Measurements from ENCODE around the gene ARSH. TPM values are rescaled to one million over a fixed set of nuclear protein-coding genes. Genes with fewer than 3 reads are reported as not detected.

ARSH gene
- total RNA-seq, 1 experiment from 2014 or later = not detected

DNA sequence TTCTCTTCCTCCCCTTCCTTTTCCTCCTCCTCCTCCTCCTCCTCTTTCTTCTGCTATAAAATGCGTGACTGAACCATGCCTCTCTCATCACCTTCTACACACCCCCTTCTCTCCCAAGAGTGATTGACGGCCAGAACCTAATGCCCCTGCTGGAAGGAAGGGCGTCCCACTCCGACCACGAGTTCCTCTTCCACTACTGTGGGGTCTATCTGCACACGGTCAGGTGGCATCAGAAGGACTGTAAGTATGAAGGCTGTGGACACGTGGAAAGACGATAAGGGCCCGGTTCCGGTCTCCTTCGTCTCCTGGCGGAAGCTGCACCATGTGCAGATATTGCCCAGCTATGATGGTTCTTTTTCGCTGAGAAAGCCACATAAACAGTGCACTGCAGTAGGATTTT, 22.8 kb downstream of the ARSH start:
- ATAC-seq = no peak
- Histone ChIP-seq H3K27ac (ENCODE audit: low read depth, low read length) (no peak overlapping the region), H3K27me3 (ENCODE audit: insufficient read depth, low read length) (no peaks in the 10 kb centered on the region), H3K9me3 (ENCODE audit: control insufficient read depth in 1 of 2, insufficient read depth in 1 of 2, low read depth in 1 of 2, low read length in 2 of 2) (no peaks in the 10 kb centered on the region), H3K4me1 (ENCODE audit: control insufficient read depth in 1 of 2, insufficient read depth in 2 of 2, low read length in 2 of 2) (no peaks in the 10 kb centered on the region; a peak in 1 of 4 replicates), H3K36me3 (ENCODE audit: control insufficient read depth in 1 of 2, insufficient read depth in 2 of 2, low read length in 2 of 2) (no peaks in the 10 kb centered on the region), H3K4me2 (ENCODE audit: low read length) (no peak overlapping the region), H3K9me2 (ENCODE audit: insufficient read depth) (no peaks in the 10 kb centered on the region), H2AFZ (ENCODE audit: low read depth, low read length, poor library complexity, severe bottlenecking) (no peak overlapping the region), H3K79me2 (ENCODE audit: insufficient read depth, low read length) (no peaks in the 10 kb centered on the region), H3K4me3 (replicated peaks in 1 of 2; ENCODE audit: low read depth in 1 of 2, low read length in 2 of 2) (no peak overlapping the region), H3K9ac (ENCODE audit: low read length) (no peak overlapping the region), H4K20me1 (ENCODE audit: insufficient read depth) (no peaks in the 10 kb centered on the region)
- ChIA-PET RAD21 (ENCODE audit: low non-redundant PET in 1 of 2, low total read pairs in 2 of 2, uncharacterized antibody in 2 of 2, unreplicated experiment in 2 of 2) (no interaction called here), POLR2A (no interaction called here), CTCF (no interaction called here)
- DNase-seq (ENCODE audit: low read depth, low spot score) = no peak
- BruUV-seq (replicated peaks) = no TSS peak
- intact Hi-C loops (cut with micrococcal nuclease) = no loop called here
- TF ChIP-seq RAD21 (IDR thresholded peaks at IDR 0.05; ENCODE audit: low read depth) (no peak), YY1 (IDR thresholded peaks at IDR 0.05; ENCODE audit: extremely low read depth, insufficient replicate concordance, low read depth, low read length) (no peak), TCF7L2 (IDR thresholded peaks at IDR 0.05; ENCODE audit: borderline replicate concordance, extremely low read depth, insufficient read depth, insufficient read length) (no peak), FOSL1 (IDR thresholded peaks at IDR 0.05; ENCODE audit: low read depth) (no peak)

GRCh38 chrX:3037218-3037617, 30.9 kb downstream of the ARSH start:
- Histone ChIP-seq H3K27ac (ENCODE audit: low read depth, low read length) (no peak overlapping the region), H3K36me3 (ENCODE audit: control insufficient read depth in 1 of 2, insufficient read depth in 2 of 2, low read length in 2 of 2) (no peaks in the 10 kb centered on the region), H3K9me2 (ENCODE audit: insufficient read depth) (no peaks in the 10 kb centered on the region), H3K4me3 (replicated peaks in 1 of 2; ENCODE audit: low read depth in 1 of 2, low read length in 2 of 2) (no peak overlapping the region), H4K20me1 (ENCODE audit: insufficient read depth) (no peaks in the 10 kb centered on the region), H3K9me3 (ENCODE audit: control insufficient read depth in 1 of 2, insufficient read depth in 1 of 2, low read depth in 1 of 2, low read length in 2 of 2) (no peaks in the 10 kb centered on the region), H3K9ac (ENCODE audit: low read length) (no peak overlapping the region), H3K27me3 (ENCODE audit: insufficient read depth, low read length) (no peaks in the 10 kb centered on the region), H3K4me2 (ENCODE audit: low read length) (no peak overlapping the region), H2AFZ (ENCODE audit: low read depth, low read length, poor library complexity, severe bottlenecking) (no peak overlapping the region), H3K79me2 (ENCODE audit: insufficient read depth, low read length) (no peaks in the 10 kb centered on the region), H3K4me1 (ENCODE audit: control insufficient read depth in 1 of 2, insufficient read depth in 2 of 2, low read length in 2 of 2) (no peaks in the 10 kb centered on the region; a peak in 1 of 4 replicates)
- ATAC-seq = no peak
- TF ChIP-seq, protein P1, sequence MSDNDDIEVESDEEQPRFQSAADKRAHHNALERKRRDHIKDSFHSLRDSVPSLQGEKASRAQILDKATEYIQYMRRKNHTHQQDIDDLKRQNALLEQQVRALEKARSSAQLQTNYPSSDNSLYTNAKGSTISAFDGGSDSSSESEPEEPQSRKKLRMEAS (IDR thresholded peaks at IDR 0.05) = no peak
- TF ChIP-seq EZH2phosphoT487 (IDR thresholded peaks at IDR 0.05; ENCODE audit: borderline replicate concordance) (no peak), YY1 (IDR thresholded peaks at IDR 0.05; ENCODE audit: extremely low read depth, insufficient replicate concordance, low read depth, low read length) (no peak)
- TF ChIP-seq, protein P2, sequence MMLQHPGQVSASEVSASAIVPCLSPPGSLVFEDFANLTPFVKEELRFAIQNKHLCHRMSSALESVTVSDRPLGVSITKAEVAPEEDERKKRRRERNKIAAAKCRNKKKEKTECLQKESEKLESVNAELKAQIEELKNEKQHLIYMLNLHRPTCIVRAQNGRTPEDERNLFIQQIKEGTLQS (IDR thresholded peaks at IDR 0.05) = no peak
- no TSS peak for BruUV-seq (replicated peaks)
- CTCF ChIA-PET = no interaction called here
- no peak for DNase-seq (ENCODE audit: low read depth, low spot score)
- intact Hi-C loops (cut with micrococcal nuclease) = loop anchor here (5.0 kb wide), 1 partner anchor 160 kb away; no protein-coding TSS in a partner anchor
- POLR2A ChIA-PET = no interaction called here
- RAD21 ChIA-PET (ENCODE audit: low non-redundant PET in 1 of 2, low total read pairs in 2 of 2, uncharacterized antibody in 2 of 2, unreplicated experiment in 2 of 2) = no interaction called here
